GM20000 (cell line): Measurements from ENCODE around the gene SH3GL1.
A peak's percentile ranks its signal among the peaks of the same experiment; 100 is the strongest.

Experiments
- DNase-seq: peaks from one replicate; pipeline ENCODE4 v3.0.0; 2012; ENCODE audit warnings: low spot score
- CTCF ChIP-seq: IDR thresholded peaks from 2 replicates; pipeline ENCODE4 v1.5.1; 2012; ENCODE audit warnings: mild to moderate bottlenecking, control low read depth; ENCODE audit errors: extremely low read depth, missing control alignments

SH3GL1 gene

GRCh38 chr19:4400135-4400936, at the start of gene SH3GL1:
TSS of gene SH3GL1 (minus strand) at chr19:4400547. CDS start at chr19:4400368, 179 bp downstream.
- TF ChIP-seq CTCF: peak; percentile 98
- peak; percentile 96 for DNase-seq

GRCh38 chr19:4449639-4450028, 49.3 kb upstream of the SH3GL1 start:
- no peak for DNase-seq
- TF ChIP-seq CTCF: no peak

GRCh38 chr19:4449022-4449638, 48.8 kb upstream of the SH3GL1 start:
- no peak for DNase-seq
- no peak for TF ChIP-seq CTCF

GRCh38 chr19:4448147-4448985, 48.0 kb upstream of the SH3GL1 start:
- TF ChIP-seq CTCF: no peak
- DNase-seq: no peak

GRCh38 chr19:4447327-4448146, 47.2 kb upstream of the SH3GL1 start:
- no peak for DNase-seq
- no peak for TF ChIP-seq CTCF

- no peak for DNase-seq
These were observed 46.4 kb upstream of the SH3GL1 start for GRCh38 chr19:4446704-4447200.

More at GRCh38 chr19:4446704-4447200, 46.4 kb upstream of the SH3GL1 start:
- TF ChIP-seq CTCF: no peak
